ENCODE measurements around the gene ARHGEF16.

Gene ARHGEF16

GRCh38 chr1:3438661-3439180 is 15.7 kb upstream of the ARHGEF16 start:
- DNase-seq (ENCODE audit: low read depth) = no peak

GRCh38 chr1:3439346-3440299 is 14.8 kb upstream of the ARHGEF16 start:
- no peak for DNase-seq (ENCODE audit: low read depth)

GRCh38 chr1:3440300-3440681 is 14.2 kb upstream of the ARHGEF16 start:
- DNase-seq (ENCODE audit: low read depth) = no peak

GRCh38 chr1:3440711-3441409 is 13.6 kb upstream of the ARHGEF16 start:
- no peak for DNase-seq (ENCODE audit: low read depth)

GRCh38 chr1:3441410-3441847 is 13.0 kb upstream of the ARHGEF16 start:
- DNase-seq (ENCODE audit: low read depth) = no peak

- DNase-seq (ENCODE audit: low read depth) = no peak
These were observed 12.6 kb upstream of the ARHGEF16 start for GRCh38 chr1:3441880-3442279.

GRCh38 chr1:3442331-3442730 is 12.1 kb upstream of the ARHGEF16 start:
- no peak for DNase-seq (ENCODE audit: low read depth)

- DNase-seq (ENCODE audit: low read depth) = no peak
These were observed 11.6 kb upstream of the ARHGEF16 start for GRCh38 chr1:3442901-3443300.

GRCh38 chr1:3443807-3444206 is 10.7 kb upstream of the ARHGEF16 start:
- DNase-seq (ENCODE audit: low read depth) = no peak

- DNase-seq (ENCODE audit: low read depth) = no peak
These were observed 10.2 kb upstream of the ARHGEF16 start for GRCh38 chr1:3444298-3444697.

- no peak for DNase-seq (ENCODE audit: low read depth)
These were observed 9.7 kb upstream of the ARHGEF16 start for GRCh38 chr1:3444736-3445135.

- no peak for DNase-seq (ENCODE audit: low read depth)
These were observed 4.1 kb upstream of the ARHGEF16 start for GRCh38 chr1:3450202-3450863.

- DNase-seq (ENCODE audit: low read depth) = no peak
These were observed 3.5 kb upstream of the ARHGEF16 start for GRCh38 chr1:3450983-3451382.

- DNase-seq (ENCODE audit: low read depth) = no peak
These were observed 2.2 kb upstream of the ARHGEF16 start for GRCh38 chr1:3451994-3452865.

GRCh38 chr1:3452866-3453175 is 1.6 kb upstream of the ARHGEF16 start:
- no peak for DNase-seq (ENCODE audit: low read depth)

- DNase-seq (ENCODE audit: low read depth) = peak; percentile 39
These were observed 1.2 kb upstream of the ARHGEF16 start for GRCh38 chr1:3453203-3453761.

GRCh38 chr1:3454811-3455618 is 550 bp downstream of the ARHGEF16 start:
- DNase-seq (ENCODE audit: low read depth) = no peak

- DNase-seq (ENCODE audit: low read depth) = no peak
These were observed 1.4 kb downstream of the ARHGEF16 start for GRCh38 chr1:3455670-3456448.

GRCh38 chr1:3456449-3456963 is 2.0 kb downstream of the ARHGEF16 start:
- no peak for DNase-seq (ENCODE audit: low read depth)
